Astrocyte of the cerebellum (primary cell): ENCODE data around the gene SNX8.
A peak's percentile ranks its signal among the peaks of the same experiment; 100 is the strongest.
"Not testable (repeated sequence)": the region's sequence is repeated elsewhere in the genome, so short reads cannot be mapped to it uniquely, and the experiment has no call there.

Experiments
- DNase-seq: peaks from one replicate; pipeline ENCODE4 v3.0.0-alpha.2; 2011; ENCODE audit warnings: low read depth
- H3K4me3 ChIP-seq: 2 replicates; pipeline ENCODE4 v1.5.1; 2011; ENCODE audit warnings: mild to moderate bottlenecking, low read depth, low read length, moderate library complexity
- in situ Hi-C: cut with HindIII; loops from 2 replicates; pipeline ENCODE4 v1.10.0; 2017; ENCODE audit warnings: low sequenced_read_pairs
- TF ChIP-seq, protein P1 (sequence below): IDR thresholded peaks from 2 replicates; pipeline ENCODE4 v1.5.1; 2012; ENCODE audit warnings: low read length, low read depth, moderate library complexity, mild to moderate bottlenecking; ENCODE audit errors: missing control alignments

The SNX8 gene

DNA sequence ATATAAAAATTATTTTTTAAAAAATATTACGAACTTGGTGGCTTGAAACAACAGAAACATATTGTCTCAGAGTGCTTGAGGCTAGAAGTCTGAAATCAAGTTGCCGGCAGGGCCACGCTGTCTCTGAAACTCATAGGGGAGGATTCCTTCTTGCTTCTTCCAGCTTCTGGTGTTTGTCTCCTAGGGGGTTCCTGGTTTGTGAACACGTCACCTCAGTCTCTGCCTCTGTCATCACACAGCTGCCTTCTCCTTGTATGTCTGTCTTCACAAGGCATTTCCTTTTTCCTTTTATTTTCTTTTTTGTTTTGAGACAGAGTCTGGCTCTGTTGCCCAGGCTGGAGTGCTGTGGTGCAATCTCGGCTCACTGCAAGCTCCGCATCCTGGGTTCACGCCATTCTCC, 12.7 kb upstream of the SNX8 start:
- H3K4me3 ChIP-seq: no peak overlapping the region
- no peak for DNase-seq
- in situ Hi-C loops: no loop called here
- TF ChIP-seq, protein P1, sequence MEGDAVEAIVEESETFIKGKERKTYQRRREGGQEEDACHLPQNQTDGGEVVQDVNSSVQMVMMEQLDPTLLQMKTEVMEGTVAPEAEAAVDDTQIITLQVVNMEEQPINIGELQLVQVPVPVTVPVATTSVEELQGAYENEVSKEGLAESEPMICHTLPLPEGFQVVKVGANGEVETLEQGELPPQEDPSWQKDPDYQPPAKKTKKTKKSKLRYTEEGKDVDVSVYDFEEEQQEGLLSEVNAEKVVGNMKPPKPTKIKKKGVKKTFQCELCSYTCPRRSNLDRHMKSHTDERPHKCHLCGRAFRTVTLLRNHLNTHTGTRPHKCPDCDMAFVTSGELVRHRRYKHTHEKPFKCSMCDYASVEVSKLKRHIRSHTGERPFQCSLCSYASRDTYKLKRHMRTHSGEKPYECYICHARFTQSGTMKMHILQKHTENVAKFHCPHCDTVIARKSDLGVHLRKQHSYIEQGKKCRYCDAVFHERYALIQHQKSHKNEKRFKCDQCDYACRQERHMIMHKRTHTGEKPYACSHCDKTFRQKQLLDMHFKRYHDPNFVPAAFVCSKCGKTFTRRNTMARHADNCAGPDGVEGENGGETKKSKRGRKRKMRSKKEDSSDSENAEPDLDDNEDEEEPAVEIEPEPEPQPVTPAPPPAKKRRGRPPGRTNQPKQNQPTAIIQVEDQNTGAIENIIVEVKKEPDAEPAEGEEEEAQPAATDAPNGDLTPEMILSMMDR: no peak

DNA sequence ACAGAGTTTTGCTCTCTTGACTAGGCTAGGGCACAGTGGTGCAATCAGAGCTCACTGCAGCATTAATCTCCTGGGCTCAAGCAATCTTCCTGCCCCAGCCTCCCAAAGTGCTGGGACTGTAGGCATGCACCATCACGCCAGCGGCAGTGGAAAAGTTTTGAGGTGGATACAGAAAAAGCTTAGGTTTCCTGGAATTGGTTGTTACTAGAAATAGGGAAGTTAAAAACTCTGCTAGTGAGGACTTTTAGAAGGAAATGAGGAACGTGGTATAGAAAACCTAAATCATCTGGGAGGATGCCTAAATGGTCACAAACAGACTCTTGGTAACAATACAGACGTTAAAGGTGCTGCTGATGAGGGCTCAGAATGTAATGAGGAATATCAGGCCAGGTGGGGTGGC, 10.9 kb upstream of the SNX8 start:
- H3K4me3 ChIP-seq: no peak overlapping the region
- TF ChIP-seq, protein P1: no peak
- DNase-seq: no peak
- in situ Hi-C loops: no loop called here

DNA sequence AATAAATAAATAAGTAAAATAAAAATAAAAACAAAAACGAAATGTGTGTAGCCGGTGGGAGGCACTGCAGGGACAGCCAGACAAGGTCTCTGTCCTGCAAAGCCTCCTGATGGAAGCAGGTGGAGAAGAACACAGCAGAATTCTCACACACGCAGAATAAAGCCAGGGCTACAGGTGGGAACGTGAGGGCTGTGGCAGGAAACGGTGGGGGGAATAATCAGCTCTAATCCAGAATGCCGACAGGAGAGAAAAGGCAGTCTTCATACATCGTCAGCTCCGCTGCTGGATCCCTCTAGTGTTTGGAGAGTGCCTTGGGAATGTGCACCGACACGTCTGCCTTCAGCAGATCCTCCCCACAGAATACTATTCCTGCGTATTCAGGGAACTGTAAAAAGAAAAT, 6.8 kb upstream of the SNX8 start:
- H3K4me3 ChIP-seq: no peak overlapping the region
- TF ChIP-seq, protein P1: peak; percentile 24
- in situ Hi-C loops: no loop called here
- DNase-seq: no peak

DNA sequence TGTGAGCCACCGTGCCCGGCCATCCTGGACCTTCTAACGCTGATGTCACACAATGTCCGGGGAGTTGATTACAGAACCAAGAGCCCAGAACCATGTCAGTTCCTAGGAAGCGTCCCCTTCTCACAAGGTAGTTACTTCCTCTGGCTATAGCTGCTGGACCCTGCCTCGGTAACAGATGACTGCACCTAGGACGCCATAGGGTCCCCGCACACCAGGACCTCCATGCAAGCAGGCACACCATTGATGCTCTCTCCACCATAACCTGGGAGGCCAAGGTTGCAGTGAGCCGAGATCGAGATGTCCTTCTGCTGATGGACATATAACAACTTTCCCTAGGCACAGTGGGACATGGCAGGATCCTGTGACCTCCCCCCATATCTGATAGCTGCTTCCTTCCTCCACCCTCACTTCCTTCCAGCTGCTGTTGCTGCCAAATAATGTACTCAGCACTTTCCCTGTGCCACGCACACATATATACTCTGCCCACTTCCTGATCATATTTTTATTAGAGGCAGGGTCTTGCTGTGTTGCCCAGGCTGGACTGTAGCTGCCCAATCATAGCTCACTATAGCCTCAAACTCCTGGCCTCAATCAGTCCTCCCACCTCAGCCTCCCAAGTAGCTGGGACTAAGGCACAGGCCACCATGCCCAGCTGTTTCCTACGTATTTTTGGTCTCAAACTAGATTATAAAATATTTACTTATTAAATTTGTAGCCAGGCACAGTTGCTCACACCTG, 3.5 kb upstream of the SNX8 start:
- TF ChIP-seq, protein P1: no peak
- in situ Hi-C loops: no loop called here
- H3K4me3 ChIP-seq: no peak overlapping the region
- DNase-seq: no peak

DNA sequence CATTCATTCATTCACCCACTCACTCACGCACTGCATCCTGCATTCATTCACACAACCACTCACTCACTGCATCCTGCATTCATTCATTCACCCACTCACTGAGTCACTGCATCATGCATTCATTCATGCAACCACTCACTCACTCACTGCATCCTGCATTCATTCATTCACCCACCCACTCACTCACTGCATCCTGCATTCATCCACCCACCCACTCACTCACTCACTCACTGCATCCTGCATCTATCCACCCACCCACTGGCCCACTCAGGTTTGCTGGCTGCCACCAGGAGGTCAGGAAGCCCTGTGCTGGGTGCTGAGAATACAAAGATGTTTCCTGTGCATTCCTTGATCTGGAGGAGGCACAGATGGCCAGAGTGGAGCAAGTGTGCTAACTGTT, 2.3 kb upstream of the SNX8 start:
- TF ChIP-seq, protein P1: no peak
- DNase-seq: no peak
- in situ Hi-C loops: no loop called here
- no peak overlapping the region for H3K4me3 ChIP-seq

DNA sequence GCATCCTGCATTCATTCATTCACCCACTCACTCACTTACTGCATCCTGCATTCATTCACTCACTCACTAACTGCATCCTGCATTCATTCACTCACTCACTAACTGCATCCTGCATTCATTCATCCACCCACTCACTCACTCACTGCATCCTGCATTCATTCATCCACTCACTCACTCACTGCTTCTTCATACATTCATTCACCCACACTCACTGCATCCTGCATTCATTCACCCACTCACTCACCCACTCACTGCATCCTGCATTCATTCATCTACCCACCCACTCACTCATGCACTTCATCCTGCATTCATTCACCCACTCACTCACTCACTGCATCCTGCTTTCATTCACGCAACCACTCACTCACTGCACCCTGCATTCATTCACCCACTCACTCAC, 1.5 kb upstream of the SNX8 start:
- in situ Hi-C loops: no loop called here
- TF ChIP-seq, protein P1: no peak
- no peak for DNase-seq
- no peak overlapping the region for H3K4me3 ChIP-seq

DNA sequence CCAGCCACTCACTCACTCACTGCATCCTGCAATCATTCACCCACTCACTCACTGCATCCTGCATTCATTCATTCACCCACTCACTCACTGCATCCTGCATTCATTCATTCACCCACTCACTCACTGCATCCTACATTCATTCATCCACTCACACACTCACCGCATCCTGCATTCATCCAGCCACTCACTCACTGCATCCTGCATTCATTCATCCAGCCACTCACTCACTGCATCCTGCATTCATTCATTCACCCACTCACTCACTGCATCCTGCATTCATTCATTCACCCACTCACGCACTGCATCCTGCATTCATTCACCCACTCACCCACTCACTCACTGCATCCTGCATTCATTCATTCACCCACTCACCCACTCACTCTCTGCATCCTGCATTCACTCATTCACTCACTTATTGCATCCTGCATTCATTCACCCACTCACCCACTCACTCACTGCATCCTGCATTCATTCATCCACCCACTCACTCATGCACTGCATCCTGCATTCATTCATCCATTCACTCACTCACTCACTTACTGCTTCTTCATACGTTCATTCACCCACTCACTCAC, 802 bp upstream of the SNX8 start:
- DNase-seq, H3K4me3 ChIP-seq, in situ Hi-C loops: not testable (repeated sequence)
